HG03159 (cell line): Measurements from ENCODE around the gene MTMR11.
"Not testable (repeated sequence)": the region's sequence is repeated elsewhere in the genome, so short reads cannot be mapped to it uniquely, and the experiment has no call there.

ENCODE experiments used
- ATAC-seq: cut with Tn5 transposase; IDR thresholded peaks from one replicate; pipeline ENCODE4 v1.9.1; 2021; ENCODE audit warnings: mild to moderate bottlenecking, moderate library complexity; ENCODE audit not compliant: unreplicated experiment

MTMR11 gene

DNA sequence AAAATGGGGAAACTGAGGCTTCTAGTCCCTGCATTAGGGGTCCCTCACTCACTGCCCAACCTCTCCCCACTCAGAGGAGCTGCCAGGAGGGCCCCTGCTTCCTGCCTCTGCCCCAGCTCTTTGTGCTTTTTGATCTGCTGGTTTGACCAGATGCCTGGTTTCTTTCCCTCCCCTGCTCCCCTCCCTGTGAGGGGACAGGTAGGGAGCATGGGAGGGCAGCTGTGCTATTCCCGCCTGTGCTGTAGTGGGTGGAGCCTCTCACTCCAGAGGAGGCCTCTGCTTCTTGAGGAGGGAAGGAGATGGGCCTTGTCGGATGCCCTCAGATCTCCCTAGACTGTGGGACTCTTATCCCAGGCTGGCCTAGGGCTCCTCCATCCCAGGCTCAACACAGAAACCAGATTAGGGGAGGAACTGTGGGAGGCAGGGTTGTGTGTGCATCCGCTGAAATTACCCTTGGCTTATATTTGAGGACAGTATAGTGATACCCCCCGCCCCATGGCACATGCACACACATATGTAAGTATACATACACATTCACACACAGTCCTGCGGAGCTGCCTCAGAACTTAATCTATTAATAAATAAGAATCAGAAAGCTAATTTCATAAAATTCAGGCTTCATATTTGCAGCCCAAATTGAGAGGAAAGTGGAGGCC lies 32.7 kb downstream of the MTMR11 start:
- ATAC-seq = no peak

DNA sequence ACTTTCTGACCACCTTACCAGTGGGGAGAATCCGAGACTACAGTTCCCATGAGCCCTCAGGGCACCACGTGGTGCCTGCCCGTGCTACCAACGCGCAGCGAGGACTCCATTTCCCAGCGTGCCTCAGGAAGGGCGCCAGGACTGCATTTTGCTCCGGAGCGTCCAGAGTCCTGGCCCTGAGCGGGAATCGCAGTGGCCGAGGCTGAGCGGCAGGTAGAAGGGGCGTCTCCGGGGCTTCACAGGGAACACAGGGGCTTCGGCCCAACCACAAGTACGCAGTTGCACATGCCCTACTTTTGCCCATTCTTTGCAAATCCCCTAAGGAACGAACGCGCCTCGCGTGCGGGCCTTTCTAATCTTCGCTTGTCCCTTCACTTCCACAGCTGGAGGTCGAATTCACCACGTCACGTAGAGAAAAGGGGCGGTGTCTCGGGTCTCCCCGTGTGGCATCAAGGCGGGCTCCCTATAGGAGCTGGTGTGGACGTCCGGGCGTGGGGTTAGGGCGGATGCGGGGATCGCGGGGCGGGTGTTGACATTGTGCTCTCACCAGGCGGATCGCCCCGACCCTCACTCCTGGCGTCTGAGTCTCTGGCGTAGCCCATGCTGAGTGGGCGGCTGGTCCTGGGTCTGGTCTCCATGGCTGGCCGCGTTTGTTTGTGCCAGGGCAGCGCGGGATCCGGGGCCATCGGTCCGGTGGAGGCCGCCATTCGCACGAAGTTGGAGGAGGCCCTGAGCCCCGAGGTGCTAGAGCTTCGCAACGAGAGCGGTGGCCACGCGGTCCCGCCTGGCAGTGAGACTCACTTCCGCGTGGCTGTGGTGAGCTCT lies 37.0 kb downstream of the MTMR11 start, which contains the start of gene BOLA1:
TSS of gene BOLA1 (plus strand) at position 109 of the 825 bp plus-strand sequence. CDS start at position 601, 492 bp downstream.
- ATAC-seq = peak; percentile 93

DNA sequence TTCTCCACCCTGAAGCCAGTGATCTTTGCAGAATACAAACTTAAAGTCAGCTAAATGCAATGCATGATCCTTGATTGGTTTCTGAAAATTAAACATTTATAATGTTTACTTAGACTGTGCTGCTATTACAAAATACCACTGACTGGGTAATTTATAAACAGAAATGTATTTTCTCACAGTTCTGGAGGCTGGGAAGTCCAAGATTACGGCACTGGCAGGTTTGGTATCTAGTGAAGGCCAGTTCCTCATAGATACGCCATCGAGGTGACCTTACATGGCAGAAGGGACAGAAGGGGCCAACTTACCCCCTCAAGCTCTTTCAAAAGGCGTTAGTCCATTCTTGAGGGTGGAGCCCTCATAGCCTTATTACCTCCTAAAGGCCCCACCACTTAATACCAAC lies 40.1 kb downstream of the MTMR11 start:
- no peak for ATAC-seq

DNA sequence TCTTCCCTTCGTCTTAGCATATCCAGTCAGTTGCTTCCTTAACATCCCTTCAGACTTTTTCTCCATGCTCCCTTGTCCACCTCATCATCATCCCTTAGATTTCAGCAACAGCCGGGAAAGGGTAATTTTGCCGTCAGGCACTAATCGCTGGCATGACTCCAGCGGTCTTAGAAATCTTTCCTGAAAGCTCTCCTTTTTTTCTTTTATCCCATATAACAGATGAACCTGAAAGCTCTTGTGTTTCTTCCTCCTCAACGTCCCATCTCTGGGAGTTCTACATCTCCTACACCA lies 47.7 kb downstream of the MTMR11 start:
- ATAC-seq = no peak

DNA sequence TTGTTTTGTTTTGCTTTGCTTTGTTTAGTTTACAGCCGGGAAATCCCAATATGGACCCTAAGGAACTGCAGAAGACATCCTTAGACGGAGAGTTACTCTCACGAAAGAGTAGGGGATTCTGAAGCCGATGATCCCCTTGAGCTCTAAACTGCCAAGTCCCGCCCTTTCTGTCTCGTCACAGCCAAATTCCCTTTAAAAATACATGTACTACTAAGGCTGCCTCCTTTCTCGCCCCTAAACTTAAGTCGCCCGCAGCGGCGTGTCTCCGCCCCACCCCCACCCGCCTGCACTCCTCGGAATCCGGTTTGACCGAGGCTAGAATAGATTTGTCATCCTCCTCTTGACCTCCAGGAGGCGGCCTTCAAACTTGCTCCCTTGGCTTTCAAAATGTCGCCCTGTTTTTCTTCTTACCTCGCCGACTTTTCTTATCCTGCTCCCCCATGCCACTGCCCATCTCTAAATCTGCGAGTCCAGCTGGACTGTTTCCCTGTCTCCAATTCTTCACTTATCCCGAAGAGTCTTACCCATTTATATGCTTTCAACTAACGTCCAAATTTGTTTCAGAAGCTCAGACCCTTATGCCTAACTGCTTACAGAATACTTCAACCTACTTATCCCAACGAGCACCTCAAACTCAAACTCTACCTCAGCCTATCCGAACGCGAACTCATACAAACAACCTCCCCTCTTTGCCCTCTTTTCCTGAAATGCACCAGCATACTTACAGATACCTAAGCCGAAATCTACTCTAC lies 48.3 kb downstream of the MTMR11 start:
- ATAC-seq = peak; percentile 6

DNA sequence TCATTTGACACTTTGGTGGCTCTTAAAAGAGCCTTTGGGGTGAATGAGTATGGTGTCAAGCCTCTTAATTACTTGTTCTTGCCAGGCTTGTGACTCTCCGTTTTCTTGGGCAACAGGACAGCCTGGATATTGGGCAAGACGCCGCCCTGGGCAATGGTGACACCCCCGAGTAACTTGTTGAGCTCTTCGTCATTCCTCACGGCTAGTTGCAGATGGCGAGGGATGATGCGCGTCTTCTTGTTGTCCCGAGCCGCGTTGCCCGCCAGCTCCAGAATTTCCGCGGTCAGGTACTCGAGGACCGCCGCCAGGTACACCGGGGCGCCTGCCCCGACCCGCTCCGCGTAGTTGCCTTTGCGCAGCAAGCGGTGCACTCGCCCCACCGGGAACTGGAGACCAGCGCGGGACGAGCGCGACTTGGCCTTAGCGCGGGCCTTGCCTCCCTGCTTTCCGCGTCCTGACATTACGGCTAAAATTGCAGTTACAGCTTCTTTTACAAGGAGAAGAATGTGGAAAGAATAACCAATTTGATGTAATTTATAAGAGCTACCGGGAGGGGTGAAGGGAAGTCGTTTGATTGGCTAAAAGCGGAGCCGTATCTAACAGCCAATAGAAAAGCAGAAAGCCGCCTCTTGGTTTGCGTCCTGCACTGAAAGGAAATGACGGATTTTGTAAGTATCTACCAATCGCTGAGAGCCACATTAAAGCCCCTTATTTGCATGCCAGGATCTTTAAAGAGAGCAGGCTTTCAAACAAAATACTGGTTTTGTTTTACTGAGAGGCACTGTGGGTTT lies 49.0 kb downstream of the MTMR11 start:
- peak; percentile 39 for ATAC-seq

DNA sequence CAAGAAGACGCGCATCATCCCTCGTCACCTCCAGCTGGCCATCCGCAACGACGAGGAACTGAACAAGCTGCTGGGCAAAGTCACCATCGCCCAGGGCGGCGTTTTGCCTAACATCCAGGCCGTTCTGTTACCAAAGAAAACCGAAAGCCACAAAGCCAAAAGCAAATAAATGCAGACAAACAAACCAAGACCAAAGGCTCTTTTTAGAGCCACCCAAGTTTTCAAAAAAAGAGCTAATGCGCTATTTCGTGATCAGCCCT lies 49.6 kb downstream of the MTMR11 start:
- not testable (repeated sequence) for ATAC-seq

DNA sequence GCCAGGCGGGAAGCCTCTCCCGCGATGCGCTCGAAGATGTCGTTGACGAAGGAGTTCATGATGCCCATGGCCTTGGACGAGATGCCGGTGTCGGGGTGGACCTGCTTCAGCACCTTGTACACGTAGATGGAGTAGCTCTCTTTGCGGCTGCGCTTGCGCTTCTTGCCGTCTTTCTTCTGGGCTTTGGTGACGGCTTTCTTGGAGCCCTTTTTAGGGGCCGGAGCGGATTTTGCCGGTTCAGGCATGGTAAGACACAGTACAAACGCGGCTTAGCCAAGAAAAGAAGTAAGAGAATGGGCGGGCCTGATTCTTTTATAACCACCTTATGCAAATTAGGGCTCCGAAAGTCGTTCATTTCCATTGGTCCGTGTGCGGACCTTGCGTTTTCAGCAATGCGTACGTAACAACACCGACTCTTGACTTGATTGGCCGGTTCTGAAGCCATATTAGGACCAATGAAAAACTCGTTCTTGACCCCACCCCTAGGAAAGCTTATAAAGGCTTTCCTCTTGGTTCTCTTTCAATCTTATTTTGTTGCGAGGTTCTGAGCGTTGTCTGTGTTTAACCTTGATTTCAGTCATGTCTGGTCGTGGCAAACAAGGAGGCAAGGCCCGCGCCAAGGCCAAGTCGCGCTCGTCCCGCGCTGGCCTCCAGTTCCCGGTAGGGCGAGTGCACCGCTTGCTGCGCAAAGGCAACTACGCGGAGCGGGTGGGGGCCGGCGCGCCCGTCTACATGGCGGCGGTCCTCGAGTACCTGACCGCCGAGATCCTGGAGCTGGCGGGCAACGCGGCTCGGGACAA lies 50.1 kb downstream of the MTMR11 start:
- peak; percentile 55 for ATAC-seq

DNA sequence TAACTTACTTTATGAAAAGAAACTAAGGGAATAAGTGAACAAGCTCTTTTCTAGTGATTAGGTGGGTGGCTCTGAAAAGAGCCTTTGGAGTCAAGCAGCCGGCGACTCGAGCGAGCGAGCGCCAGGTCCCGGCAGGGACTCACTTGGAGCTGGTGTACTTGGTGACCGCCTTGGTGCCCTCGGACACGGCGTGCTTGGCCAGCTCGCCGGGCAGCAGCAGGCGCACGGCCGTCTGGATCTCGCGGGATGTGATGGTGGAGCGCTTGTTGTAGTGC lies 50.6 kb downstream of the MTMR11 start:
- not testable (repeated sequence) for ATAC-seq

DNA sequence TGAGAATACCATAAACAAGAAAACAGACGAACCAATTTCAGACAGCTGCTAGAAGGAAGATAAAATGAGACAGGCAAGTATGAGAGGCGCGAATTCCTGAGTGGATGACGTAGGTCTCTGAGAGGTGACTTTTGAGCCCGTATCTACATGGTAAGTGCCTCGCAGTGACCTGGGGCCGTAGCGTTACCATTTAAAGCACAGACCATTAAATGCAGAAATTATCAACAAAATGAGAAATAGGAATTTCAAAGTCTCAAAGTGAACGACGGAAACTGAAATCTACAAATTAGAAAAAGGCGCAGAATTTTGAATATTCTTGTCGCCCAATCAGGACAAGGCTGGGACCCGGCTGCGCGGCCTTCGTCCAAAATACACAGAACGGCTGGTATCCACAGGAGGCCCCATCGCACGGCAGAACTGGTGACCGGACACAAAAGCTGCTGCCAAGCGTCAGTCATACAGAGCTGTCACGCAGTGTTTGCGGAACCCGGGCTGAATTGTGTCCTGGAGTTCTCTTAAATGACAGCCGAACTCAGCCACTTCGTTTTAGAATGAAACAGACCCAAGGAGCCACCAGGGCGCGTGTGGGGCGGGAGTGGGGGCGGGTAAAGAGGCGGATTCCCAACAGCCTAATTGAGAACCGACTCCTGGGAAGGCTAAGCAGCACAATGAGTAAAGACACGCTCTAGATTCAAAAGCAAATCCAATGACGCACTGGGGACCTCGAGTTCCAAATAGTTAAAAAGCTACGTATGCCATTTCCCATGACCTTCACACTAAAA lies 51.1 kb downstream of the MTMR11 start:
- ATAC-seq = no peak

DNA sequence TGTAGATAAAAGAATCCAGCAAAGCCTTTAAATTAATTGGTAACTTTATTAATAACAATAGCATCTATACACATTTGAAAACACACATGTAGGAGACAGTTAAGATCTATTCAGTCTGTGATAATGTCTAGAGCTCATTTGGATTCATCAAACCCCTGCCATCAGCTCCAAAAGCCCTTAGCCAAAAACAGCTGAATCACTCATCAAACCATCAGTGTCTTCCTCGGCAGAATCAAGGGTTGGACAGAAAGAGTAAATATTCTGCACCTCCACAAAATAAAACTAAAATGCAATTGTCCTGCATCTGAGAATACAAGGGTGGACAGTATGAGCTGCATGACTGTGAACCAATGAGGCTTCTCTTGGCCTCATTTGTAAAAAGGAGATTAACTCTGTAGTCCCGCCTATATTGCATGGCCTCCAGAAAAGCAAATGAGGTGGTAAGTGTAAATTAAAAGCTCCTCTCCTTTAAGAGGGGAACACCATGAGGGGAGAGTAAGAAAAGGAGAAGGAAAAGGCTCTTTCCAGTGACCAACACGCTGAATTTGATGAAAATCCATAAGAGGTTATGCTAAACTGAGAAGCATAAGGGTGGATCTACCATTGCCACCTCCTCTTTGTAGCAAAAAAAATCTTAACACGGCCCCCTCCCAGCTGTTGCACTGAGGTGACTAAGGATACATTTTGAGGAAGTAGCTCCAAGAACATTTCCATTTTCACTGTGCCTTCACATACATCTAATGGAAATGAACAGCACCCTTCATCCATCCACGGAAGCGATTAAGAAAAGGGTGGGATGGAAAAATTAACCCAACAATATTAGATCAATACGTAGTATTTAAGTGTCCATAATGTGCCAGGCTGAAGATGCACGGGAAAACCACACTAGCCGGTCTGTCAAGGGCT lies 52.0 kb downstream of the MTMR11 start:
- no peak for ATAC-seq

DNA sequence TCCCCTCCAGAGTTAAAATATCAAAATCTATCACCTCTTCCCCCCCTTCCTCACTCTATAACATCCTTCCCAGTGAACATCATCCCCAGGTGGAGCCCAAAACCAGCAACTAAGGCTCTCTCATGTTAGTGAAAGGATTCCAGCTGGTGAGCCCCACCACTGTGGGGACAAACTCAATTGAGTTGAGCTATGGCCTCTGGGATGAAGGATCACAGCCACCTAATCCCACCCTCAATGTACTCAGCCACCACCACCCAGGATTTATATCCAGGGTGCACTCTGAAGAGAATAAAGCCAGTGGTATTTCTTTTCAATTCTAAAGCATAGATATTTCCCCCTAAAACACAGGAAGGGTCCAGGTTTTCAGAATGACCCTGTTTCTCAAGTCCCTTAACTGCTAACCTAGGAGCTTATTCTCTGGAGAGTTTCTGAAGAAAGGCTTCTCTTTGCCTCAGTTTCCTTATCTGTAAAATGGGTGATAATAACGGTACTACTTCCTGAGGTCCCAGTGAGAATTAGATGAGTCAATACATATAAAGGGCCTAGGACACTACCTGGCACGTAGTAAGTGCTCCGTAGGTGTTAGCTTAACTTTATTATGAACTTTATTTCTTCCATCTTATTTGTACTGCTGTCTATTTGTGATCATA lies 53.0 kb downstream of the MTMR11 start:
- no peak for ATAC-seq

DNA sequence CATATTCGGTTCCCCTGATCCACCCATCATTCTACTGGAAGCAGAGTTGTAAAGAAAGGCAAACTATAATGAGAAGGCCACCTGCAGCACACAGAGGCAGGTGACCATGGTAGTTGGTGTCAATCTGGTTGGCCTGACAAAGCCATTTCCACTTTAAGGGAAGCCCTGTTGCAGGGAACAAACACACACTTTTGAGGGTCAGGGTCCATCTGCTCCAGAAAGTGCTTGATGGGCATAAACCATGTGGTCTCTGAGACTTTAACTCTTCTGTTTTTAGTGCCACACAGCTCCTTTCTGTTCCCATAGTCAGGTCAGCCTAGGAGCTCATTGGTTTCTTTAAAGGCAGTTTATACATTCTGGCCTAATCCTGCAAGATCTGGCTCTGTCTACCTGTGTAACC lies 54.8 kb downstream of the MTMR11 start:
- no peak for ATAC-seq

DNA sequence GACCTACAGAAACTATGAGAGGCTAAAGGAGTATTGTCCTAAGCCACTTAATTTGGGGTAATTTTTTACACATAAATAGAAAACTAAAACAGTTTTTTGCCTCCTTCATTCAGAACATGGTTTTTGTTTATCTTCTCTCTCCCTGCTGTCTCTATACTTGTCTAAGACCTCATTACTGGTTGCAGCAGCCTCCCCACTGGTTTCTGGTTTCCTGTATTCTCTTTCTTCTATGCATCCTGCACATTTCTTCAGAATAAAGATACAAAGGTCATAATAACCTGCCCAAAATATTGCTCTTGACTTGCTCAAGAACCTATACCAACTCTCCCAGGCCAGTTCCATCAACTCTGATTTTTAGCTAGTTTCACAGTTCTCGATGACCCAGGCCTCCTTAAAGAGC lies 57.1 kb downstream of the MTMR11 start:
- no peak for ATAC-seq
